Myocyte (in vitro differentiated cells): ENCODE results near the gene ATP1A1. TPM values are rescaled to one million over a fixed set of nuclear protein-coding genes. Genes with fewer than 3 reads are reported as not detected.
A peak's percentile ranks its signal among the peaks of the same experiment; 100 is the strongest.

ENCODE experiments used
- DNase-seq: peaks from one replicate; pipeline ENCODE4 v3.0.0-alpha.2; 2012; ENCODE audit warnings: low read depth
- total RNA-seq: library from RNA; depleted of rRNA; stranded (reverse); fragments of >200 nt; gene quantifications from 2 replicates; pipeline ENCODE4 v1.2.3, GENCODE V29; 2014

The ATP1A1 gene
- total RNA-seq, 1 donor from 2014 or later, result 302 TPM

- DNase-seq, result no peak
These were observed 16.0 kb downstream of the ATP1A1 start for GRCh38 chr1:116389013-116389412.

- DNase-seq, result no peak
These were observed 16.6 kb downstream of the ATP1A1 start for GRCh38 chr1:116389686-116390085.

GRCh38 chr1:116390195-116390594 lies 17.2 kb downstream of the ATP1A1 start:
- DNase-seq, result peak; percentile 88

- DNase-seq, result no peak
These were observed 18.1 kb downstream of the ATP1A1 start for GRCh38 chr1:116391185-116391584.

GRCh38 chr1:116392717-116393404 lies 19.8 kb downstream of the ATP1A1 start:
- DNase-seq, result peak; percentile 59

- DNase-seq, result no peak
These were observed 20.7 kb downstream of the ATP1A1 start for GRCh38 chr1:116393792-116394191.

GRCh38 chr1:116394270-116394669 lies 21.2 kb downstream of the ATP1A1 start:
- no peak for DNase-seq

- DNase-seq, result no peak
These were observed 23.7 kb downstream of the ATP1A1 start for GRCh38 chr1:116396769-116397168.

GRCh38 chr1:116397728-116398127 lies 24.7 kb downstream of the ATP1A1 start:
- DNase-seq, result no peak

GRCh38 chr1:116400780-116401179 lies 27.7 kb downstream of the ATP1A1 start:
- no peak for DNase-seq

GRCh38 chr1:116401646-116402176 lies 28.7 kb downstream of the ATP1A1 start:
- DNase-seq, result no peak

GRCh38 chr1:116402333-116402732 lies 29.3 kb downstream of the ATP1A1 start:
- DNase-seq, result no peak

- no peak for DNase-seq
These were observed 30.6 kb downstream of the ATP1A1 start for GRCh38 chr1:116403496-116404136.

- DNase-seq, result no peak
These were observed 31.7 kb downstream of the ATP1A1 start for GRCh38 chr1:116404699-116405098.

GRCh38 chr1:116405241-116406135 lies 32.4 kb downstream of the ATP1A1 start:
- no peak for DNase-seq

- DNase-seq, result no peak
These were observed 34.0 kb downstream of the ATP1A1 start for GRCh38 chr1:116407033-116407432.

GRCh38 chr1:116408193-116408592 lies 35.1 kb downstream of the ATP1A1 start:
- peak; percentile 30 for DNase-seq

GRCh38 chr1:116408803-116409720 lies 36.0 kb downstream of the ATP1A1 start:
- no peak for DNase-seq

GRCh38 chr1:116409751-116410191 lies 36.7 kb downstream of the ATP1A1 start:
- DNase-seq, result no peak

- DNase-seq, result no peak
These were observed 38.9 kb downstream of the ATP1A1 start for GRCh38 chr1:116411784-116412479.
